ENCODE results near the gene MARVELD1. TPM values are rescaled to one million over a fixed set of nuclear protein-coding genes. Genes with fewer than 3 reads are reported as not detected.

MARVELD1 gene
- total RNA-seq, 1 experiment from 2014 or later, result 21.2 TPM

DNA sequence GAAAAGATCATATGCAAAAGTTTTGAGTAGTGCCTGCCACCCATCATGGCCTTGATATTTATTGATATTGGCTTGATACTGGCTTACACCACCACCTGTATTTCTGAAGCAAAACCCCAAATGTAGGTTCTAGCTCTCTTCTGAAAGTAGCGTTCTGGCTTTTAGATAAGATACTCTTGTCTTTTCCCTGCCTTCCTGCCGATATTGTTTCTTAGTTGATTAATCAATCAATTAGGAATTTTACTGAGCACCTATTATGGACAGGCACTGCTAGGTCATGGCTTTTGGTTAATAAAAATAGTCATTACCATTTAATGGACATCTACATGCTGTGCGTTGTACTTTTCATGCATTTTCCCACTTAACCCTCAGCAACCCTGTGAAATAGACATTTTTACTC is 50.4 kb downstream of the MARVELD1 start:
- H3K27me3 ChIP-seq (ENCODE audit: control insufficient read depth, insufficient read depth, low read length), result peaks cover 5% of the 10 kb centered on the region
- peaks cover 5% of the 10 kb centered on the region for H3K36me3 ChIP-seq (replicated peaks; ENCODE audit: control insufficient read depth, insufficient read depth, low read length)
- DNase-seq, result no peak
- H3K4me3 ChIP-seq (ENCODE audit: insufficient read depth, low read depth, low read length), result no peak overlapping the region

GRCh38 chr10:97764519-97764931 is 51.0 kb downstream of the MARVELD1 start:
- peaks cover 9% of the 10 kb centered on the region for H3K27me3 ChIP-seq (ENCODE audit: control insufficient read depth, insufficient read depth, low read length)
- no peak overlapping the region for H3K4me3 ChIP-seq (ENCODE audit: insufficient read depth, low read depth, low read length)
- no peak for DNase-seq
- peaks cover 5% of the 10 kb centered on the region for H3K36me3 ChIP-seq (replicated peaks; ENCODE audit: control insufficient read depth, insufficient read depth, low read length)

- H3K36me3 ChIP-seq (replicated peaks; ENCODE audit: control insufficient read depth, insufficient read depth, low read length), result no peaks in the 10 kb centered on the region
- no peak for DNase-seq
Observed at GRCh38 chr10:97765201-97765600, 51.7 kb downstream of the MARVELD1 start.

DNA sequence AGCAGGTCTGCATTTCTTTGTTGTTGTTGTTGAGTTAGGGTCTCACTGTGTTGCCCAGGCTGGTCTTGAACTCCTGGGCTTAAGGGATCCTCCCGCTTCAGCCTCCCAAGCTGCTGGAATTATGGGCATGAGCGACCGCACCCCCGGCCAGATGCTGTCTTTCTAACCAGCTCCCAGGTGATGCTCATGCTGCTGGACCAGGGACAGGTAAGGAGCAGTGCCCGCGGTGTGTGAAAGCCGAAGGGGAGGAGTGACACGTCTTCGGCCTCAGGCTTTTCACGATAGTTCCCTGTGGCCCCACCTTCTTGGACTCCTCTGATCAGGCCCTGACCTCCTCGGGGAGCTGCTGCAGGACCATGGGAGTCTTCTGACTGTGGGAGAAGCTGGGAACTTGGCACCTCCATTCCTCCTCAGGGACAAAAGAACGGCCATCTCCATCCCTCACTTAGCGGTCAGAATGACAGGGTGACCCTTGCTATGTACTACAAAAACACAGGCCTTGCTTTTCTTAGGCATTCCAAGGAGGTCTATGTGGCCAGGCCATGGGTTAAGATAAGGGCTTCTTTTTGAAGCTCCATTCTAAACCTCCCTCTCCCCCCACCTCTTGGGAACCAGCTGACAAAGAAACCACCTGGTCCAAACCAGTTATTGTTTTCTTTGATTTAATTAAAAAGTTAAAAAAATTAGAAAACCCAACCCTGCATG is 52.7 kb downstream of the MARVELD1 start:
- peaks cover 26% of the 10 kb centered on the region for H3K27me3 ChIP-seq (ENCODE audit: control insufficient read depth, insufficient read depth, low read length)
- no peak for DNase-seq
- H3K36me3 ChIP-seq (replicated peaks; ENCODE audit: control insufficient read depth, insufficient read depth, low read length), result no peaks in the 10 kb centered on the region
- H3K4me3 ChIP-seq (ENCODE audit: insufficient read depth, low read depth, low read length), result no peak overlapping the region

More at GRCh38 chr10:97765201-97765600, 51.7 kb downstream of the MARVELD1 start:
- H3K4me3 ChIP-seq (ENCODE audit: insufficient read depth, low read depth, low read length), result no peak overlapping the region
- peaks cover 15% of the 10 kb centered on the region for H3K27me3 ChIP-seq (ENCODE audit: control insufficient read depth, insufficient read depth, low read length)

DNA sequence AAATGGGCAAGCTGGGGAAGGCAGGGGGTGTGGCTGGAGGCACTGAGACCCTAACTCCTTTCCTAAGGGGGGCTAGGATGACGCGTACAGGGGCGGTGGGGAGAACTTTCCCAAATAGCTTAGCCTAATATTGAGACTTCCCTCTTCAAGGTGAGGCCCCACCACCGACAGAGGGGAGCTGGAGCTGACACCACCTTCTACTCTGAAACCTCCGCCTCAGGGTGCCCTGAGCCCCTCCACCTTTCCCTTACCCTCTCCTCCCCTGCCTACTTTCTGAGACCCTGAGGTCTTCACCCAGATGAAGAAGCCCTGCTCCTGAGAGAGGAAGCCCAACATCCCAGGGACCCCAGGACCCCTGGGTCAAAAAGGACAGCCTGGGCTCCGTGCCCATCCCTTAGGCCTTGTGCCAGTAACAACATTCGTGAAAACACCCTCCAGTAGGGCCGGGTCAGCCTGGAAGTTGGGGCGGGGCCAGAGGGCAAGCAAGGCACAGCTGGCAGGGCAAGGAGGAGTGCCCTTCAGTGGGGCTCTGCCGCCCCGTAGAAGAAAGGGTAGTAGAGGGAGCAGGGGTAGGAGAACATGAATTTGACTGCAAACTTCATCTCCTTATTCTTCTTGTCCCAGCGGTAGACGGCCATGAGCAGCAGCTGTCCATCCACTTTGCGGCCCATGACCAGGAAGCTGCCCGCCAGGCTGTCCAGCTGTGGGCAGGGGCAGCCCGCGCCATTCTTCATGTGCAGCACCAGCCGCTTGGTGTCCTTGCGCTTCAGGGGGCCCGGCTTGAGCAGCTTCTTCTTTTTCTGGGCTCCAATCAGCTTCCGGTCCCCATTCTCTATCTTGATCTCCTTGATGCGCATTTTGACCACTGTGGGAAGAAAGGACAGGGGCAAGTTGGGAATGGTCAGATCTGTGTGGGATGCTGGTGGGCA is 53.7 kb downstream of the MARVELD1 start:
- peaks cover 34% of the 10 kb centered on the region for H3K27me3 ChIP-seq (ENCODE audit: control insufficient read depth, insufficient read depth, low read length)
- no peak for DNase-seq

More for the DNA sequence above, 53.7 kb downstream of the MARVELD1 start:
- H3K36me3 ChIP-seq (replicated peaks; ENCODE audit: control insufficient read depth, insufficient read depth, low read length), result no peaks in the 10 kb centered on the region
- H3K4me3 ChIP-seq (ENCODE audit: insufficient read depth, low read depth, low read length), result no peak overlapping the region

Other genes with a start within 250 kb of the MARVELD1 start
- gene MMS19, start 215.3 kb upstream of the MARVELD1 start, total RNA-seq (2014; rRNA removed; shearing (Covaris generic)), result 177 and 188 TPM in 2 replicates
- gene UBTD1, start 214.8 kb upstream of the MARVELD1 start, total RNA-seq (2014; rRNA removed; shearing (Covaris generic)), result 30.2 and 33.4 TPM in 2 replicates
- gene ANKRD2, start 141.0 kb upstream of the MARVELD1 start, total RNA-seq (2014; rRNA removed; shearing (Covaris generic)), result not detected in 2 replicates
- 0.37 TPM in 1 of 2 replicates, not detected in the other for gene HOGA1, start 129.3 kb upstream of the MARVELD1 start, total RNA-seq (2014; rRNA removed; shearing (Covaris generic))
- not detected in 2 replicates for gene C10orf62, start 124.0 kb upstream of the MARVELD1 start, total RNA-seq (2014; rRNA removed; shearing (Covaris generic))
- 12.0 and 13.7 TPM in 2 replicates for gene MORN4, start 80.2 kb upstream of the MARVELD1 start, total RNA-seq (2014; rRNA removed; shearing (Covaris generic))
- gene PI4K2A, start 73.1 kb upstream of the MARVELD1 start, total RNA-seq (2014; rRNA removed; shearing (Covaris generic)), result 19.6 and 26.2 TPM in 2 replicates
- gene AVPI1, start 26.5 kb upstream of the MARVELD1 start, total RNA-seq (2014; rRNA removed; shearing (Covaris generic)), result 10.6 and 13.6 TPM in 2 replicates
- gene ZFYVE27, start 23.4 kb downstream of the MARVELD1 start, total RNA-seq (2014; rRNA removed; shearing (Covaris generic)), result 19.2 and 21.8 TPM in 2 replicates
- gene SFRP5, start 58.3 kb downstream of the MARVELD1 start, total RNA-seq (2014; rRNA removed; shearing (Covaris generic)), result 1.9 and 2.3 TPM in 2 replicates
- 0.04 TPM in 1 of 2 replicates, not detected in the other for gene GOLGA7B, start 136.1 kb downstream of the MARVELD1 start, total RNA-seq (2014; rRNA removed; shearing (Covaris generic))

Data from H7 (cell line).